Jurkat, Clone E6-1 (cell line): ENCODE data around the gene CCL27. TPM values are rescaled to one million over a fixed set of nuclear protein-coding genes. Genes with fewer than 3 reads are reported as not detected.

Experiments
- DNase-seq: peaks from one replicate; pipeline ENCODE4 v3.0.0-alpha.2; 2011; ENCODE audit warnings: low read depth, low spot score
- H3K4me3 ChIP-seq: 2 replicates; pipeline ENCODE4 v1.5.1; 2011; ENCODE audit warnings: mild to moderate bottlenecking, low read length, control low read depth, moderate library complexity
- polyA plus RNA-seq: library from polyadenylated mRNA; unstranded; fragments of >200 nt; gene quantifications from one replicate; pipeline ENCODE4 v1.2.1, GENCODE V29; 2012; ENCODE audit warnings: missing spikeins; ENCODE audit not compliant: insufficient read length, insufficient read depth

The CCL27 gene, protein sequence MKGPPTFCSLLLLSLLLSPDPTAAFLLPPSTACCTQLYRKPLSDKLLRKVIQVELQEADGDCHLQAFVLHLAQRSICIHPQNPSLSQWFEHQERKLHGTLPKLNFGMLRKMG
- polyA plus RNA-seq = not detected

DNA sequence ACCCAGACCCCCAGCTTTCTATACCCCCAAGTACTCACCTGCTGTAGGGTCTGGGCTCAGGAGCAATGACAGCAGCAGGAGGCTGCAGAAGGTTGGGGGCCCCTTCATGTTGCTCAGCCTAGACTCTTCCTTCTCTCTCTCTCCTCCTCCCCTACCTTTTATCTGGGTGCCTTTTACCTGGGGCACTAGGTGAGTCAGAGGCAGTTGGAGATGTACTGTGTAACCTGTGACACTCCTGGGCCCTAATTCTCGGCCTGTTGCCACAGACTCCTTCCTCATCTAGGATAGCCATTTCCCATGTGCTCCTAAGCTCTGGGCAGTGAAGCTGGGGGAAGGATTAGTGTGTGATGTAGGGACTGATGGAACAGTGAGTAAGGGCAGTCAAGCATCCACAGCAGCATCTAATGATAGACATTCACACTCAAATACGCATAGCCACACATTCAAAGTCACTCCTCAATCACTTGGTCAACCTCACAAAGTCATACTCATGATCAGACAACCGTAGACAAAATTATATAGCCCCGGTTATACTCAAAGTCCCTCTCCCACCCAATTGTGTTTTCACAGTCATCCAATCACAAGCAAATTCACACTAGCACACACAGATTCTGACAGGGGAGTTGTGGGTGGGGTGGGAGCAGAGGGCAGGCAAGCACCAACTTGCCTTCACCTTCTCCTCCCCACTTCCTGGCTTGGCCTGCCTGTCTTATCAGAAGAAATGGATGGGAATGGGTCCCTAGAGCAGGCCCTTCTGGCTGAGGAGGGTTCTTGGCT is at the start of gene CCL27:
Gene CCL27, minus strand, starts transcription at position 132 of the 777 bp plus-strand sequence. Its CDS starts 24 bp downstream, at position 108.
- DNase-seq = no peak

DNA sequence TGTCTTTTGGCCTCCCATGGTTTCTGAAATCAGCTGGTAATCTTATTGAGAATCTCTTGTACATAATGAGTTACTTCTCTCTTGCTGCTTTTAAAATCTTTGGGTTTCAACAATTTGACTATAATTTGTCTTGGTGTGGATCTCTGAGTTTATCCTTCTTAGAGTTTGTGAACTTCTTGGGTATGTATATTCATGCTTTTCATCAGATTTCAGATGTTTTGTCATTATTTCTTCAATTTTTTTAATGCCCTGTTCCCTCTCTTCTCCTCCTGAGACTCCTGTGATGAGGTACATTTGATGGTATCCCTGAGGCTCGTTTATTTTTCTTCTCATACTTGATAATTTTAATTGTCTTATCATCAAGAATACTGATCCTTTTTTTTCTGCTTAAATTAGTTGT is 49.7 kb upstream of the CCL27 start:
- H3K4me3 ChIP-seq = no peak overlapping the region
- DNase-seq = no peak

More for the DNA sequence above, at the start of gene CCL27:
- no peak within 1 kb of the TSS for H3K4me3 ChIP-seq

DNA sequence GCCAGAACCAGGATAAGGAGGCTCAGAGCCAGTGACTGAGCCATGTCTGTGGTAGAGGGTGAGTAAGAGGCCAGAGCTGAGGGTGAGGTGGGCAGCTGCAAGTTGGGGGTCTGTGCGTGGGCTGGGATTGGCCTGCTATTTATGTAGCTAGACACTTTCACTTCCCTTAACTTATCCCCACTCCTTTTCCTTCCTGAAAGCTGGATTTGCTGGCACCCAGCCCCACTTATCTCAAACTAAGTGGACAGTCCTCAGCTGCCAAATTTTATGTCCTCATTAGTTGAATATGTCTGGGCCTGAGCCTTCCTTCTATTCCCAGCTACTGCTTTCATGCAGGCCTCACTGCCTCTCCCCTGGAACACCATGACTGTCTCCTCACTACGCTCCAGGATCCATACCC is 47.6 kb upstream of the CCL27 start, which contains the start of gene CCL21:
Gene CCL21, minus strand, starts transcription at position 114 of the 400 bp plus-strand sequence. Its CDS starts 70 bp downstream, at position 44.
- DNase-seq = no peak

DNA sequence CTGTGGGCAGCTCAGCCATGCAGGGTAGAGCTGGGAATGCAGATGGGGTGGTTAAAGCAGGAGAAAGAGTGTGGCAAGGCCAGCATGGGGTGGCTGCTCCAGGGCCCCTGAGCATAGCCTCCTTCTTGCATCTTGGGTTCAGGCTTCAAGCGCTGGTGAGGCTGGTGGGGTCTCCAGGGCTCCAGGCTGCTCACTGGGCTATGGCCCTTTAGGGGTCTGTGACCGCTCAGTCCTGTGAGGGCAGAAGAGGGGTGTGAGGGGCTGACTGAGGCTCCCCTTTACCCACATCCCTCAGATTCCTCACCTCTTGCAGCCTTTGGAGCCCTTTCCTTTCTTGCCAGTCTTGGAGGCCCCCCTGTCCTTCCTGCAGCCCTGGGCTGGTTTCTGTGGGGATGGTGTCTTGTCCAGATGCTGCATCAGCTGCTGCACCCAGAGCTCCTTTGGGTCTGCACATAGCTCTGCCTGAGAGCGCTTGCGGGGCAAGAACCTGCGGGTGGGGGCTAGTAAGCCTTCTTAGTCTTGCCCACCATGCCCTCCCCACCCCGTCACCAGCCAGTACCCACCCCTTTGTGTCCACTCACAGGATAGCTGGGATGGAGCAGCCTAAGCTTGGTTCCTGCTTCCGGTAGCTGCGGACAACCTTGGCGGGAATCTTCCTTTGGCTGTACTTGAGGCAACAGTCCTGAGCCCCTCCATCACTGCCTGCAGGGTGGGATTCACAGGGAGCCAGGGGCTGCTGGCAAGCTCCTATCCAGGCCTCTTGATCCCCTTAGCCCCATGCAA is 46.9 kb upstream of the CCL27 start:
- no peak overlapping the region for H3K4me3 ChIP-seq
- no peak for DNase-seq

More for the DNA sequence above, 47.6 kb upstream of the CCL27 start, which contains the start of gene CCL21:
- H3K4me3 ChIP-seq = no peak within 1 kb of the TSS

DNA sequence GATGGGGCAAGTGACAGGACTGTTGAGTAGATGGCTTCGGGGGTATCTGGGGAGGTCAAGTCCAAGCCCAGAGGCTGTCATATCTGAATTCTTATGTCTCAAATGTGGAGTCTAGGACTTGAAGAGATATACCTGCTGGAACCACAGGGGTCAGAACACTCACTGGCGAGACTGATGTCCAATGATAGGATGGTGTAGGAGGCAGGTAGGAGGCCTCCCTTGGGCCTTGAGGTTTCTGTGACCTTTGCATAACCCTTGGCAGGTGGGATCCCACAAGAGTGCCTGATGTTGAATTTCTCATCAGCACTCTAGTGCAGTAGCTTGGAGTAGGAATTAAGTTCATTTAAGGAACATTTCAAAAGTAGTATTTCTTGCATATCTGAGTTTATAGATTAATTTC is 44.7 kb upstream of the CCL27 start:
- no peak overlapping the region for H3K4me3 ChIP-seq
- DNase-seq = no peak

DNA sequence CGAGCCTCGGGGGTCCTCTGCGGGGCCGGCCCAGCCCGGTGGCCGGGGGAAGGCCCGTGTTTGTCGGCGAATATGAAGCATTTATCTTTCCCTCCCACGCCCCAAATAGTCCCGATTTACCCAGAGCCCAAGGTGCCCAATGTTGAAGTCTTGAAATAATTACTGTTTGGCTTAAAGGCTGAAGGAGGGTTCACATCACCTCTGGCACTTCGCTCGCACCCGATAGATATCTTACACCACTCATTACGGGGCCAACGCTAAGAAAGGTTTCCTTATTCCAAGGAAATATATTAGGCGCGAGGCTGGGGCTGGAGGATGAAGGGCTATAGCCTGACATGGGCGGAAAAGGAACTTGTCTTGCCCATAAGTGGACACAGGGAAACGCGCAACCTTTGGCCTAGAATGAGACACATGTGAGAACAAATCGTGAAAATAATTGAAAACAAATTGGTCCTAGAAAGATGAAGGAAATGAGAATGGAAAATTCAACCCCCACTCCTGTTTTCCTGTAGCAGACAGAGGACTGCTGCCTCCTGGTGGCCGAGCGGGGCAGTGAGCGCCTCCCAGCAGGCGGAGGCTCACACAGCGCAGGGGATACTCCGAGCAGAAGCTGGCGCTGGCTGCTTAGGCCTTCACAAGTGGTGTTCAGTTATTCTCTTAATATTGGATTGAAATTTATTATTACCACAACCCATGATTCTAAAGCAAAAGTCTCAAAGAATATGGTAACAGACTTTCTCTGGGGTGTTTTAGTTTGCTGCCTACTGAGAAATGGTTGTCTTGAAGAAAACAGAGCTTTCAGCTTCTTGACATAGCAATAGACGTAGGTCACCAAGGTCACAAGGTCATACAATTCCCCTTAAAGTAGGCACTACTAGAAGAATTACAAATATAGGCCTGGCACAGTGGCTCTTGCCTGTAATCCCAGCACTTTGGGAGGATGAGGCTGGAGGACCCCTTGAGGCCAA is 39.6 kb upstream of the CCL27 start:
- H3K4me3 ChIP-seq = peak overlapping the region; percentile 56
- DNase-seq = peak; percentile 57

DNA sequence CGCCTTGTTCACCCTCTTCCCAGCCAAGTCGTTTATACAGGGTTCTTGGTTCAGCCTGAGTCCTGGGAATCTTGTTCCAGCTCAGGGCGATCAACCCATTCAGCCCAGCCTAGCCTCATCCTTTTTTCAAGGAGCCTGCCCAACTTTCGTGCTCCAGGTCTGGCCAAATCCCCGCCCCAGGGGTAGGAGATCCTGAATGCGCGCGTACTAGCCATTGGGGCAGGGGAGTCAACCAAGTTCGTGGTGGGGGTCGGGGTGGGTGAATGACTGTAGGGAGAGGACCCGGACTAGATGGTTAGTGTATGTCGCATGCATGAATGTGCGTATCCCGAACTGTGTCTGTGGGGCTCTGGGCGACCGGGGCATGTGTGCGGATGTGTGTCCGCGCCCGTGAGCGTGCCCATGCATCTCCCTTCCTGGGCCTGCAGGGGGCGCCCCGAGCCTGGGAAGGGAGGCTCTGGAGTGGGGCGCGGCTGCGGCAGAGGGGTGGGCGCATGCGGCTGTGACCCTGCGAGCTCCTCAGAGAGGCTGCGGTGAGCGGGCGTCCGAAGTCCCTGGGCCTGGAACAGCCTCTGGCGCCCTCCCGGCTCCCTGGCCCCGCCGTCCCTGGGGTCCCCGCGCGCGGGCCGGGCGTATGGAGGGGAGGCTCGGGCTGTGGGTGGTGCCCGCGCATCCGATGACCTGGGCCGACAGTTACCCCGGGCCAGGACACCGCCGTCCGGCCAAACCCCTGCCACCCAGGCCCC is 38.7 kb upstream of the CCL27 start:
- DNase-seq = peak; percentile 39
- H3K4me3 ChIP-seq = peak overlapping the region; percentile 56

DNA sequence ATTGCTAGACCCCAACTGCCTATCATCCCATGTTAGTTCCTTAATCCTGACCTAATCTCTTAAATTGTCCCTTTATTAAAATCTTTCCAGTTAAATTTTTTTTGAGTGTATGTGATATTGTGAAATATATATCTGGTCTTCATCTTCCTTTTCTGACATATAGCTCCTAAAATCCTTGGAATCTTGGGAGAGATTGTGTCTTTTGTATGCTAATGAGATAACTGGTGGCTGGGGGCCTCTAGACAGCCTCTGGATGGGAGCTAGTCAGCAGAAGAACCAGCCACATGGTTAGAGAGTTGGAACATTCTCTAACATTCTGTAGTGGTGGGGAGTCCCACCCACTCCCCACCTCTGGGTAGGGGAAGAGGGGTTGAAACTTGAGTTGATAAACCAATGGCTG is 32.4 kb upstream of the CCL27 start:
- DNase-seq = no peak

DNA sequence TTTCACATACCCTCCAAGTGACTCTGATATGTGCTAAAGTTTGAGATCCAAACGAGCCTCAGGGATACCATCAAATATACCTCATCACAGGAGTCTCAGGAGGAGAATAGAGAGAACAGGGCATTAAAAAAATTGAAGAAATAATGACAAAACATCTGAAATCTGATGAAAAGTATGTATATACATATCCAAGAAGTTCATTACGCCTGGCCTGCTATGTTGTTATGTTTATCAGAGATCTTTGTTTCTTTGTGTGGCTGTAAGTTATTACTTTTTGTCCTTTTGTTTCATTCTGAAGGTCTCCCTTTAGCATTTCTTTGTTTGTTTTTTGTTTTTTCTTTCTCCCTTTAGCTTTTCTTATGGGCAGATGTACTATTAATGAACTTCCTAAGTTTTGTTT is 31.1 kb upstream of the CCL27 start:
- H3K4me3 ChIP-seq = no peak overlapping the region
- no peak for DNase-seq

More for the DNA sequence above, 32.4 kb upstream of the CCL27 start:
- no peak overlapping the region for H3K4me3 ChIP-seq

DNA sequence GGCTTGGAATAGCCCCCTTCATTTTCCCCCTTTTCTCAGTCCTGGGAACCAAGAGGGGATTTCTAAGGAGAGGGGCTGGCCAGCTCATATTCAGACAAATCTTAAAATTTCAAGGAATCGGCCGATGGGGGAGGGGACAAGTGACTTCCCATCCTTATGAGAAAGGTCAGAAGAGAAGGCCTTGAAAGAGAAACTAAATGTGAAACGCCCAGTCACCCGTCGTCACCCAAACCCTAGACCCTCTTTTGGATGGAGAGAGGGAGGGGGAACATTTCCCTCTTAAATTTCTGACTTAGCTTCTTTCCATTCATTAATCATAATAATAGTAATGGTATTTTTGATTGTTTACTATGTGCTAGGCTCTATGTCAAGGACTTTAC is 29.5 kb upstream of the CCL27 start:
- DNase-seq = no peak
- H3K4me3 ChIP-seq = no peak overlapping the region

DNA sequence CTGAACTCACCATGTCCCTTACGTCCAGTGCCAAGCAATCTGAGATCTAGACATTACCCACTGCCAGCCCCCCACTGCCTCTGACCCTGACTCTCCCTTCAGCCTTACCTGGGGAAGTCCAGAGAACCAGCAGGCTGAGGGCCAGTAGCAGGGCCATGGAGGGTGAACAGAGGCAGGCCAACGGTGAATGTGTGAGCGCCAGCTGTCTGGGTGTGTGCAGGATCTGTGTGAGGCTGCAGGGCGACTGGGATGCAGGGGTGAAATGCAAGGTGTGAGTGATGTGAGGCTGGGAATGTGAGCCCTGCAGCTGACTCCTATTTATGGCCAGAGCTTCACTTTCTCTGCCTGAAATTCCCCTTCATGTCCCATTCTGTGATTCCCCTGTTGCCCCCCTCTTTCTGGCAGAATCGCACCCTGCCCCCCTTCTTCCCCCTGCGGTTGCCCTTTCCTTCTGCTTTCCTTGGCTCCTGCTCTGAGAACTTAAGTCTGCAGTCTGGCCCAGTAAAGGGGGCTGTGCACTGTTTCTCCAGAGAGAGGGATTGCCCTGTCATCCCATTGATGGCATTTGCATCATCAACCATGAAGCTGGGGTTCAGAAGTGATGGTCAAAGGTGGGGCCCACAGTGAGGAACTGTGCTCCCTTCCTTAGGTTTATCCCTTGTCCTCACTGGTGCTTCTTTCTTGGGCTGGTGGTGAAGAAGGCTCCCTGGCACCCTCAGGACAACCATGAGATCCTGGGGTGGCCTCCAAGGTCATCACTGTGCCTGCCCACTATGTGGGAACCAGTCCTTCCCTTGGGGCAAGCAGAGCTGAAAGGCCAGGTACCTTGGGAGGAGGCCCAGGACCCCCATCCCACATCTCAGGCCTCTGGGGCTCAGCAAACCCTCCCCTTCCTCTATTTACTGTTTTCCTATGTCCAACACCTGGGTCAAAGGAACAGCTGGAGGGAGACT is 28.8 kb upstream of the CCL27 start, which contains the start of gene CCL19:
Gene CCL19, minus strand, starts transcription at position 294 of the 953 bp plus-strand sequence. Its CDS starts 137 bp downstream, at position 157.
- no peak within 1 kb of the TSS for H3K4me3 ChIP-seq
- no peak for DNase-seq

DNA sequence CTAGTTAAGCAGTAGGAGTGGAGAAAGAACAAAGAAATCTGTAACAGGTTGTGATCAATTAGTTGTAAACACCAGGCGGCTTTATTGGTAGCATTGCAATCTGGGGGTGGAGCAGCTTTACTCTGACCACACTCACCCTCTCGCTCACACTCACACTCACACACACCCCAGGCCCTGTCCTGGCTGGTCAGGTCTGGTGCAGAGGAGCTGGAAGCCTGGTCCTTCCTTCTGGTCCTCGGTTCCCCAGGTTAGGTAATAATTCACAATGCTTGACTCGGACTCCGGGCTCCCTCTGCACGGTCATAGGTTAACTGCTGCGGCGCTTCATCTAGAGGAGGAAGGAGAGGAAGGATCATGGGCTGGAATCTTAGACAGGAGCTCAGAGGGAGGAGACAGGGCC is 27.1 kb upstream of the CCL27 start:
- DNase-seq = no peak
- H3K4me3 ChIP-seq = no peak overlapping the region

DNA sequence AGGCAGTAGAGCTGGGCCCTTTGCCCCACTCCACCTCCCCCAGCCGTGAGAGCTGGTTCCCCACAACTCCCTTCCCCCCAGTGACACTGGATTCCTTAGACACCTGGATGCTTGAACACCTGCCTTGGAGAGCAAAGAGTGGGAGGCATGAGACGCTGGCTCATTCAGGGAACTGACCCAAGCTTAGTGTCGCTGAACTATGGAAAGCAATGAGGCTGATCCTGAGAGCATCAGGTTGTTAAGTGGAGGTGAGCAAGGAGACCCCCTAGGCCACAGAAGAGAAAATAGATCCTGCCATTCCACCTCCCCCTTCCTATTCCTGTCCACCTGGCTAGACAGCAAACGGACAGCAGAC is 26.6 kb upstream of the CCL27 start:
- no peak for DNase-seq
- H3K4me3 ChIP-seq = no peak overlapping the region

DNA sequence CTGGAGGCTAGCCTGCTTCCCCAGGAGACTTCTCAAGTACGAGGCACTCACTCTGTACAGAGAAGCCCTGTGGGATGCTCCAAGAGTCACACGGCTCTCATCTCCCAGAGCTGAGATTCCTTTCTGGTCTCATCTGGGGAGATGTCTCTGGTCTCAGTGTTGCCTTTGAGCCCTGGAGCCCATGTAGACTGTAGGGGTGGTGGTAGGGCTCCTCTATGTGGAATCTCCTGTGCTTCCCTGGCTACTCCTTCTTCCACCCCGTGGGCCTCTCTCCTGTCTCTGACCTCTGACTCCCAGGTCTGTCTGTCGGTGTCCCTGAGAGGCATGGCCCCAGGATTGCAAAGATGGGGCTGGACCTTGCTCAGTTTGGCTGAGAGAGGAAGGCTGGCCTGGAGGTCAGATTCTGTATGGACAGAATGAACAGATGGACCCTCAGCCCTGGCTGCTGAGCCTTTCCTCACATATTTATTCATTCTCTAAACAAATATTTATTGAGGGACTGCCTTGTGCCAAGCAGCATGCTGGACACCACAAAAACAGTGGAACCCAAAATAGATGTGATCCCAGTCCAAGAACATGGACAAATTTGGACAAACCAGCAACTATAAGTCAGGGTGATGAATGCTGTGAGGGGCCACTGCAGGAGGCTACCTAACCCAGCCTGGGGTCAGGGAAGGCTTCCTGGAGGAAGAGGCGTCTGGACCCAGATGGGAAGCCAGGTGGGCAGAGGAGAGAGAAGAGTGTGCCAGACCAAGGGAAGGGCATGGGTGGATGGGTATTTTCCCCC is 26.1 kb upstream of the CCL27 start:
- no peak overlapping the region for H3K4me3 ChIP-seq
- no peak for DNase-seq

DNA sequence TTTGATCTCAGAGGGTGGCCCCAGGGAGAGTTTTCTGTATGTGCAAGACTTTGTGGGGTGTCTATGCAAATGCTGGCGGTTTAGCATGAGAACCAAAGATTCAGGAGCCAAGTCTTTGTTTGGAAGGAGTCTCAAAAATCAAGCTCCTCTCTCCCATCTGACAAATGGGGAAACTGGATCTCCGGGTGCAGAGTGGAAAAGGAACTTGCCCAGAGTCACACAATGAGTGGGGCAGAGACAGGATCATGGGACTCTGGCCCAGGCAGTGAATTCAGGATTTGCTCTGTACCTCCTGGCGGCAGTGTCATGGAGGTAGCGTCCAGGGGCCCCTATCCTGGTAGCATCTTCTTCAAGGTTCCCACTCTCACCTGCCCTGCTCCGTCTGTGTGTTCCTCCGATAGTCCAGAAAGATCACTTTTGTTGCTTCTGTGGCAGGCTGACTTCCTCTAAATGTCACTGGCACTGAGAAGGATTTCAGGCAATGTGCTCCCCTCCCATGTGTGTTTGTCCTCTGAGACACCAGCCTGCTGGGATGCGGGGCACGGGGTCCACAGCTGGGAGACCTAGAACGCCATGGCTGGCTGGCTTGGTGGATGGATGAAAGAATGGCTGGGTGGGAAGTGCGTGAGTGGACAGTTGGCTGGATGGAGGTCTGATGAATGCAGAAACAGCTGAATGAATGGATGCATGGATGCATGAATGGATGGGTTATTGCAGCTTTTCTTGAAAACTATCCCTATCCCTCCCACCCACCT is 25.0 kb upstream of the CCL27 start:
- no peak for DNase-seq
- no peak overlapping the region for H3K4me3 ChIP-seq

DNA sequence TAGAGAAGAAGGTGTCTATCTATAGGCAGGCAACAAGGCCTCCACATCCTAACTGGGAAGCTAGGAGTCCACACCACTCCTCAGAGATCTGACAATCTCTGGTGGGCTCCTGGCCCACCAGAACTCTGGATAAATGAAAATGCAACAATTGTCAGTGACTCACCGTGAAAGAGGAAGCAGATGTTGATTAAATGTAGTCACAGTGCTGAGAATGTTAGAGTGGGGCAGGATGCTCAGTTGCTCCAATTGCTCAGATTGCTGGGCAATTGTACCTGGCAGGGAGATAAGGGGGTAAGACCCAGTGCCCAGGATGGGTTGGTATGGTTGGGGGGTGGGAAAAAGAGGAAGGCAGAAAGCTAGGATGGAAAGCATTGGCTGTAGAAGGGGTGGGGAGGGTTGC is 24.3 kb upstream of the CCL27 start:
- DNase-seq = no peak
- H3K4me3 ChIP-seq = no peak overlapping the region
